Liver (tissue), 9 donors: ENCODE results near the gene TARS1. TPM values are rescaled to one million over a fixed set of nuclear protein-coding genes. Genes with fewer than 3 reads are reported as not detected.
"Not testable (repeated sequence)": the region's sequence is repeated elsewhere in the genome, so short reads cannot be mapped to it uniquely, and the experiment has no call there.

Experiments used
- DNase-seq: peaks from one replicate; pipeline ENCODE4 v3.0.0-alpha.2; 2017; ENCODE audit warnings: low spot score
- H3K27ac ChIP-seq, 2 donors: one replicate each; pipeline ENCODE4 v1.7.0; 2013; ENCODE audit warnings: inconsistent platforms in 2 of 2, low read length in 2 of 2, control low read depth in 1 of 2, low read depth in 1 of 2, mild to moderate bottlenecking in 1 of 2
- H3K27me3 ChIP-seq, 4 donors: one replicate each; pipeline versions ENCODE4 v1.6.1 to v1.7.0; 2013; ENCODE audit warnings: low read length in 3 of 4, inconsistent platforms in 1 of 4, mild to moderate bottlenecking in 1 of 4, moderate library complexity in 1 of 4; ENCODE audit not compliant: control insufficient read depth in 4 of 4, insufficient read depth in 4 of 4
- H3K36me3 ChIP-seq, 4 donors: one replicate each; pipeline versions ENCODE4 v1.6.1 to v1.7.0; 2013; ENCODE audit warnings: low read length in 3 of 4, mild to moderate bottlenecking in 3 of 4, low read depth in 1 of 4, moderate library complexity in 1 of 4; ENCODE audit not compliant: control insufficient read depth in 4 of 4, insufficient read depth in 3 of 4
- H3K4me1 ChIP-seq, 4 donors: one replicate each; pipeline versions ENCODE4 v1.6.1 to v1.7.0; 2013; ENCODE audit warnings: low read length in 3 of 4, mild to moderate bottlenecking in 3 of 4, moderate library complexity in 1 of 4; ENCODE audit not compliant: control insufficient read depth in 4 of 4, insufficient read depth in 4 of 4
- H3K4me3 ChIP-seq, 3 donors: one replicate each; pipeline versions ENCODE4 v1.6.1 to v1.7.0; 2013; ENCODE audit warnings: low read length in 3 of 3, control low read depth in 1 of 3, low read depth in 1 of 3, mild to moderate bottlenecking in 1 of 3
- H3K9ac ChIP-seq, 2 donors: one replicate each; pipeline ENCODE4 v1.7.0; 2013; ENCODE audit warnings: low read length in 2 of 2, mild to moderate bottlenecking in 2 of 2, moderate library complexity in 2 of 2, control low read depth in 1 of 2, low read depth in 1 of 2
- H3K9me3 ChIP-seq, 4 donors: one replicate each; pipeline versions ENCODE4 v1.6.1 to v1.7.0; 2013; ENCODE audit warnings: low read length in 3 of 4; ENCODE audit not compliant: control insufficient read depth in 4 of 4
- ATF3 ChIP-seq: IDR thresholded peaks from 2 replicates; pipeline ENCODE4 v1.6.1; 2016; ENCODE audit warnings: antibody characterized with exemption
- CTCF ChIP-seq: fragments of 150-350 bp; IDR thresholded peaks from 2 replicates; pipeline ENCODE4 v1.5.1; 2017; ENCODE audit warnings: improper control_type of control experiment, low read depth, low read length; ENCODE audit not compliant: missing input control
- EGR1 ChIP-seq, 2 donors: IDR thresholded peaks; 2 replicates each; pipeline ENCODE4 v1.6.1; 2016 to 2018; ENCODE audit warnings: antibody characterized with exemption in 2 of 2, low read depth in 2 of 2
- GABPA ChIP-seq, 2 donors: IDR thresholded peaks in 1 of 2; conservative IDR thresholded peaks in 1 of 2; 2 replicates each; pipeline ENCODE4 v1.6.1; 2016; ENCODE audit warnings: antibody characterized with exemption in 2 of 2, mild to moderate bottlenecking in 1 of 2, moderate library complexity in 1 of 2
- HNF4G ChIP-seq: IDR thresholded peaks from 2 replicates; pipeline ENCODE4 v1.6.1; 2016; ENCODE audit warnings: antibody characterized with exemption
- NR2F2 ChIP-seq: IDR thresholded peaks from 2 replicates; pipeline ENCODE4 v1.6.1; 2016; ENCODE audit warnings: antibody characterized with exemption
- RAD21 ChIP-seq, 2 donors: IDR thresholded peaks; 2 replicates each; pipeline ENCODE4 v1.6.1; 2016; ENCODE audit warnings: antibody characterized with exemption in 2 of 2, mild to moderate bottlenecking in 2 of 2
- SP1 ChIP-seq: IDR thresholded peaks from 2 replicates; pipeline ENCODE4 v1.6.1; 2018; ENCODE audit warnings: antibody characterized with exemption, mild to moderate bottlenecking
- TAF1 ChIP-seq: conservative IDR thresholded peaks from 2 replicates; pipeline ENCODE4 v1.6.1; 2016; ENCODE audit warnings: antibody characterized with exemption, mild to moderate bottlenecking
- YY1 ChIP-seq: IDR thresholded peaks from 2 replicates; pipeline ENCODE4 v1.6.1; 2016; ENCODE audit warnings: antibody characterized with exemption, mild to moderate bottlenecking
- ZBTB33 ChIP-seq: IDR thresholded peaks from 2 replicates; pipeline ENCODE4 v1.6.1; 2016; ENCODE audit warnings: antibody characterized with exemption
- WGBS: extraction: QIAGEN DNeasy Blood & Tissue Kit; methylation state at CpG from one replicate; pipeline ENCODE4 v1.1.7; 2013; 5-methylcytosine and 5-hydroxymethylcytosine counted together
- polyA plus RNA-seq, 2 donors: library from polyadenylated mRNA; stranded (reverse) in 1 of 2; unstranded in 1 of 2; fragments of 200-250 nt in 1 of 2; fragments of >200 nt in 1 of 2; fragmentation: Nextera tagmentation in 1 of 2; extraction: Ambion mirVana in 1 of 2; gene quantifications; one replicate each; pipeline versions ENCODE4 v1.2.1 to v1.2.3, GENCODE V29; 2013 to 2015
- total RNA-seq, 2 donors: library from RNA; depleted of rRNA; stranded (reverse); fragments of >200 nt; gene quantifications; one replicate each; pipeline ENCODE4 v1.2.3, GENCODE V29; 2014
- donor health status: healthy.
- donor health status: healthy.
- donor health status: healthy.
- donor health status: healthy.
- donor health status: healthy.

TARS1 gene
- total and polyA plus RNA-seq, 4 donors = 69.1 to 101 (median 93.2) TPM

- not testable (repeated sequence) for H3K36me3 ChIP-seq, H3K27ac ChIP-seq, H3K4me3 ChIP-seq, H3K27me3 ChIP-seq, H3K9me3 ChIP-seq, H3K9ac ChIP-seq
- peak; percentile 64 for DNase-seq
- peaks cover 2 to 34% (median 23%) of the 10 kb centered on the region in 4 donors for H3K4me1 ChIP-seq
- WGBS = 24% methylated on average over 5 of the region's 5 CpGs
- TF ChIP-seq CTCF (peak; percentile 81), RAD21 (IDR thresholded peaks at IDR 0.05) (peak; percentile 92 to 94)
These were observed 4.8 kb upstream of the TARS1 start for GRCh38 chr5:33435893-33436490.

- Histone ChIP-seq H3K36me3 (no peaks in the 10 kb centered on the region), H3K4me3 (peak overlapping the region in 2 of 3 donors; percentile 19 to 90), H3K9me3 (no peaks in the 10 kb centered on the region), H3K4me1 (peaks cover 2 to 26% (median 16%) of the 10 kb centered on the region in 4 donors), H3K27me3 (no peaks in the 10 kb centered on the region), H3K27ac (no peak overlapping the region), H3K9ac (no peak overlapping the region)
- WGBS = 68% methylated on average over 6 of the region's 6 CpGs
- TF ChIP-seq ATF3 (no peak), YY1 (no peak), TAF1 (no peak), ZBTB33 (no peak), GABPA (IDR thresholded peaks at IDR 0.05 in 1 of 2, conservative IDR thresholded peaks at IDR 0.05 in 1 of 2) (no peak), NR2F2 (no peak), RAD21 (IDR thresholded peaks at IDR 0.05) (no peak), SP1 (no peak), EGR1 (IDR thresholded peaks at IDR 0.05; ENCODE audit: low read depth in 2 of 2) (no peak)
- no peak for DNase-seq
These were observed 1.8 kb upstream of the TARS1 start for GRCh38 chr5:33438996-33439395.

- Histone ChIP-seq H3K4me1 (peaks cover 0 to 28% (median 19%) of the 10 kb centered on the region in 4 donors), H3K4me3 (peak overlapping the region; percentile 75 to 90 (median 84))
- 1% methylated on average over 18 of the region's 18 CpGs for WGBS
These were observed 772 bp upstream of the TARS1 start for GRCh38 chr5:33439905-33440481.

More at GRCh38 chr5:33439905-33440481, 772 bp upstream of the TARS1 start:
- no peaks in the 10 kb centered on the region for H3K36me3 ChIP-seq
- TF ChIP-seq TAF1 = no peak
- no peak for TF ChIP-seq HNF4G
- TF ChIP-seq GABPA (IDR thresholded peaks at IDR 0.05 in 1 of 2, conservative IDR thresholded peaks at IDR 0.05 in 1 of 2) = no peak
- no peaks in the 10 kb centered on the region for H3K27me3 ChIP-seq
- peak overlapping the region; percentile 77 to 82 for H3K9ac ChIP-seq
- H3K27ac ChIP-seq = peak overlapping the region; percentile 77 to 93
- no peaks in the 10 kb centered on the region for H3K9me3 ChIP-seq
- DNase-seq = no peak
